BLaER1 treated with 17β-estradiol and CSF1 and Interleukin-3, amounts not matched to agents 10 nM and 100 nM (cell line): ENCODE data around the gene CTCF.

Source experiments
- H3K27ac ChIP-seq, 11 experiments: shearing (Covaris generic); formaldehyde crosslinking; 2 replicates each; pipeline ENCODE4 v1.8.1; 2022
- H3K27me3 ChIP-seq, 11 experiments: shearing (Covaris generic); formaldehyde crosslinking; 2 replicates each; pipeline ENCODE4 v1.8.1; 2022
- H3K36me3 ChIP-seq, 11 experiments: shearing (Covaris generic); formaldehyde crosslinking; 2 replicates each; pipeline ENCODE4 v1.8.1; 2022
- H3K4me1 ChIP-seq, 10 experiments: shearing (Covaris generic); formaldehyde crosslinking; 2 replicates each; pipeline ENCODE4 v1.8.1; 2022
- H3K4me2 ChIP-seq, 11 experiments: shearing (Covaris generic); formaldehyde crosslinking; 2 replicates each; pipeline ENCODE4 v1.8.1; 2022
- H3K4me3 ChIP-seq, 10 experiments: shearing (Covaris generic); formaldehyde crosslinking; 2 replicates each; pipeline ENCODE4 v1.8.1; 2022
- H3K9ac ChIP-seq, 11 experiments: shearing (Covaris generic); formaldehyde crosslinking; 2 replicates each; pipeline ENCODE4 v1.8.1; 2022
- H3K9me3 ChIP-seq, 11 experiments: shearing (Covaris generic); formaldehyde crosslinking; replicated peaks in 1 of 11; 2 replicates each; pipeline ENCODE4 v1.8.1; 2022
- H4K20me1 ChIP-seq, 11 experiments: shearing (Covaris generic); formaldehyde crosslinking; 2 replicates each; pipeline ENCODE4 v1.8.1; 2022
- Cebpa-rat ChIP-seq, 11 experiments: shearing (Covaris generic); IDR thresholded peaks; 2 replicates each; pipeline ENCODE4 v1.8.1; 2022

The CTCF gene

DNA sequence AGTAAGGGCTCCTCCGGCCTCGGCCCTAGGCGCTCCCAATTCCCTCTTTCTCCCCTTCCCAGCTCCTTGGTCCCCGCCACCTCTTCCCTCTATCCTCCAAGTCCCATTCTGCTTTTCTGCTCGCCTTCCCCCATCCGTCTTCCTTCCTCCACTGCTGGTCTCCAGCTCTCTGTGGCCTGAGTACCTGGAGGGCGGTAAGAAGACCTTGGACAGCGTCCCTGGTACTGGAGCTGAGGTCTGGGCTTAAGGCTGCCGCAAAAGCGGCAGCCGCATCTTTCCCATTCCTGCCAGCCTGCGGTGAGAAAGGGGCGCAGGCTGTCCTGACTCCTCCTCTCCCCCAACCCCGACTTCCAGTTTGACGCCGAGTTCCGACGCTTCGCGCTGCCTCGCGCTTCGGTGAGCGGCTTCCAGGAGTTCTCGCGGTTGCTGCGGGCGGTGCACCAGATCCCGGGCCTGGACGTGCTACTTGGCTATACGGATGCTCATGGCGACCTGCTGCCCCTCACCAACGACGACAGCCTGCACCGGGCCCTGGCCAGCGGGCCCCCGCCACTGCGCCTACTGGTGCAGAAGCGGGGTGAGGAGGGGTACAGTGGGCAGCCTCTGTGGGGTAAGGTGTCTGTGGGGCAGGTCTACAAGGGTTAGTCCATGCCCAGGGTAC is 98.9 kb downstream of the CTCF start:
- Histone ChIP-seq H3K9me3 (no peaks in the 10 kb centered on the region), H3K4me1 (peaks cover 35 to 57% (median 42%) of the 10 kb centered on the region in 10 experiments), H3K9ac (peak overlapping the region; percentile 9 to 92 (median 84); a peak in 16 of 22 replicates), H4K20me1 (peaks cover 0 to 64% (median 26%) of the 10 kb centered on the region in 11 experiments; a peak in 17 of 22 replicates), H3K4me2 (peak overlapping the region; percentile 82 to 99 (median 98)), H3K27me3 (no peaks in the 10 kb centered on the region), H3K4me3 (peak overlapping the region; percentile 77 to 100 (median 94)), H3K36me3 (peaks cover 28 to 51% (median 39%) of the 10 kb centered on the region in 11 experiments; a peak in 21 of 22 replicates), H3K27ac (peak overlapping the region in 5 of 11 experiments; percentile 6 to 77 (median 27); a peak in 4 of 22 replicates)
- TF ChIP-seq Cebpa-rat (IDR thresholded peaks at IDR 0.05): no peak

- H3K4me1 ChIP-seq: peaks cover 37 to 59% (median 44%) of the 10 kb centered on the region in 10 experiments
- no peak overlapping the region for H3K27ac ChIP-seq
Observed at GRCh38 chr16:67661886-67662652, 99.7 kb downstream of the CTCF start.

GRCh38 chr16:67662653-67663010 is 100.3 kb downstream of the CTCF start:
- no peak overlapping the region for H3K27ac ChIP-seq
- H3K27me3 ChIP-seq: no peaks in the 10 kb centered on the region
- H4K20me1 ChIP-seq: peaks cover 0 to 53% (median 24%) of the 10 kb centered on the region in 11 experiments; a peak in 17 of 22 replicates
- no peak overlapping the region for H3K4me2 ChIP-seq
- no peak overlapping the region for H3K4me3 ChIP-seq
- no peaks in the 10 kb centered on the region for H3K9me3 ChIP-seq
- no peak overlapping the region for H3K9ac ChIP-seq
- TF ChIP-seq Cebpa-rat (IDR thresholded peaks at IDR 0.05): no peak
- H3K4me1 ChIP-seq: peaks cover 43 to 65% (median 50%) of the 10 kb centered on the region in 10 experiments
- peaks cover 14 to 37% (median 25%) of the 10 kb centered on the region in 11 experiments; a peak in 19 of 22 replicates for H3K36me3 ChIP-seq

More at GRCh38 chr16:67661886-67662652, 99.7 kb downstream of the CTCF start:
- Histone ChIP-seq H4K20me1 (peaks cover 0 to 59% (median 25%) of the 10 kb centered on the region in 11 experiments; a peak in 17 of 22 replicates), H3K9me3 (no peaks in the 10 kb centered on the region), H3K4me2 (peak overlapping the region in 10 of 11 experiments; percentile 82 to 99 (median 98); a peak in 21 of 22 replicates), H3K27me3 (no peaks in the 10 kb centered on the region), H3K9ac (peak overlapping the region in 4 of 11 experiments; percentile 86 to 92 (median 90); a peak in 3 of 22 replicates), H3K4me3 (peak overlapping the region in 2 of 10 experiments; percentile 89 to 99; a peak in 1 of 20 replicates), H3K36me3 (peaks cover 19 to 43% (median 30%) of the 10 kb centered on the region in 11 experiments; a peak in 21 of 22 replicates)
- TF ChIP-seq Cebpa-rat (IDR thresholded peaks at IDR 0.05): no peak

GRCh38 chr16:67663151-67663876 is 101.0 kb downstream of the CTCF start:
- Histone ChIP-seq H3K9ac (no peak overlapping the region), H3K27me3 (no peaks in the 10 kb centered on the region), H3K4me1 (peaks cover 49 to 71% (median 56%) of the 10 kb centered on the region in 10 experiments), H3K4me3 (no peak overlapping the region), H3K9me3 (no peaks in the 10 kb centered on the region), H3K27ac (no peak overlapping the region), H4K20me1 (peaks cover 0 to 46% (median 19%) of the 10 kb centered on the region in 11 experiments; a peak in 17 of 22 replicates), H3K4me2 (peak overlapping the region in 4 of 11 experiments; percentile 1 to 15 (median 2); a peak in 2 of 22 replicates), H3K36me3 (peaks cover 7 to 30% (median 18%) of the 10 kb centered on the region in 11 experiments; a peak in 19 of 22 replicates)
- no peak for TF ChIP-seq Cebpa-rat (IDR thresholded peaks at IDR 0.05)

DNA sequence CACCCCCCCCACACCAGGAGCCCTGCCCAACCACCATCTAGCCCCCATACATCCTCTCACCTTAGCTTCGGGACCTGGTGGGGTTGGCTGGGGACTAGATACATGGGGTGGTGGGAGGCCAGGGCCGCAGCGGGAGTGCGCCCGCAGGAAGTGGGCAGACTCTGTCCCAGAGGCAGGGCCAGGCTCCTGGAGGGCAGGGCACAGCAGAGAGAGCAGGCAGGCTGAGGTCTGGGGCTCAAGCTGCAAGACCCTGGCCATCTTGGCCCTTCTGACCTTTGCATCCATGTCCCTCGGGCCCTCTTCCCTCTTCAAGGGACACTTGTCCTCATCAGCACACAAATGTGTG is 101.5 kb downstream of the CTCF start:
- no peak for TF ChIP-seq Cebpa-rat (IDR thresholded peaks at IDR 0.05)

DNA sequence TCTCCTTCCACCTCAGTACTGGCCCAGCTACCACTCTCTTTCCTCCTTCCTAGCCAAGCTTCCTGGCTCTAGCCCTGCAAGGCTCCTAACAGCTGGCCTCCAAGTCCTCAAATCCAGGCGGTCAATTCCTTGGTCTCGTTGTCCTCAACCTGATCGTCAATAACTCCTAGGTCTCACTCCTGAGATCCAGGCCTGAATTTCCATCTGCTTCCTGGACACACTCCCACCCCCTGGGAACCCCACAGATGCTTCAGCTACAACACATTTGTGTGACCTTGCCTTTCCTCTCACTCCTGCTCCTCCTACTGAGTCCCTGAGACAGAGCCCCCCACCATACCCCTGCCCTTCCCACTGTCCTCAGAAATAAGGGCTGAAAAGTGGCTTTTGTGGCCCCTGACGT is 101.9 kb downstream of the CTCF start:
- Histone ChIP-seq H3K4me1 (peaks cover 49 to 71% (median 56%) of the 10 kb centered on the region in 10 experiments), H3K27me3 (no peaks in the 10 kb centered on the region), H3K4me3 (no peak overlapping the region), H4K20me1 (peaks cover 0 to 37% (median 9%) of the 10 kb centered on the region in 11 experiments; a peak in 17 of 22 replicates), H3K9ac (peak overlapping the region in 5 of 11 experiments; percentile 2 to 33 (median 22); a peak in 2 of 22 replicates), H3K9me3 (no peaks in the 10 kb centered on the region), H3K36me3 (peaks cover 6 to 23% (median 14%) of the 10 kb centered on the region in 11 experiments; a peak in 13 of 22 replicates), H3K4me2 (peak overlapping the region in 4 of 11 experiments; percentile 1 to 93 (median 26); a peak in 1 of 22 replicates), H3K27ac (no peak overlapping the region)
- TF ChIP-seq Cebpa-rat (IDR thresholded peaks at IDR 0.05): no peak

More for the DNA sequence above, 101.5 kb downstream of the CTCF start:
- Histone ChIP-seq H4K20me1 (peaks cover 0 to 41% (median 13%) of the 10 kb centered on the region in 11 experiments; a peak in 17 of 22 replicates), H3K36me3 (peaks cover 7 to 25% (median 14%) of the 10 kb centered on the region in 11 experiments; a peak in 14 of 22 replicates), H3K27me3 (no peaks in the 10 kb centered on the region), H3K4me2 (peak overlapping the region in 4 of 11 experiments; percentile 1 to 15 (median 2); a peak in 2 of 22 replicates), H3K9me3 (no peaks in the 10 kb centered on the region), H3K4me3 (no peak overlapping the region), H3K27ac (no peak overlapping the region), H3K4me1 (peaks cover 49 to 71% (median 56%) of the 10 kb centered on the region in 10 experiments), H3K9ac (0 out of 22 replicates have a peak overlapping the region, but pooled peaks of 1 of the 11 experiments have one; percentile 22)

DNA sequence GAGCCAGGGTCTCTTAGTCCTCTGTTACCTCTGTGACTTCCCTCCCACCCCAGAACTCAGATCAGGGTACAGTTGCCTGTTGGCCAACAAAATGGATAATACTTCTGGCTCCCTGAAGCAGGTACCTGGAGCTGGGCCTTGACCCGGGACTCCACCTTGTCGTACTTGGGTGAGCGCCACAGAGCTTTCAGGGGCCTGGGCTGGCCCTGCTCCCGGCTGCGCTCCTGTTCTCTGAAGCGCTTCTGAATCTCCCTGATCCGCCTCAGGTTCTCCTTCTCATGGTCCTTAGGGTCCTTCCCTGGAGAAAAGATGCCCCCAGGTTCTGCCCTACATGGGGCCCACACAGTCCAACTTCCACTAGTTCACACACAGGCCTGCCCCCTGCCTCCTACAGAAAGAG is 102.5 kb downstream of the CTCF start:
- Histone ChIP-seq H3K27ac (no peak overlapping the region), H3K9ac (peak overlapping the region in 6 of 11 experiments; percentile 2 to 87 (median 25); a peak in 3 of 22 replicates), H3K27me3 (no peaks in the 10 kb centered on the region), H3K36me3 (peaks cover 6 to 23% (median 14%) of the 10 kb centered on the region in 11 experiments; a peak in 13 of 22 replicates), H3K4me3 (no peak overlapping the region), H3K4me1 (peaks cover 48 to 73% (median 55%) of the 10 kb centered on the region in 10 experiments), H3K9me3 (no peaks in the 10 kb centered on the region), H3K4me2 (peak overlapping the region in 8 of 11 experiments; percentile 13 to 99 (median 92); a peak in 9 of 22 replicates), H4K20me1 (peaks cover 0 to 32% (median 8%) of the 10 kb centered on the region in 11 experiments; a peak in 12 of 22 replicates)
- no peak for TF ChIP-seq Cebpa-rat (IDR thresholded peaks at IDR 0.05)

DNA sequence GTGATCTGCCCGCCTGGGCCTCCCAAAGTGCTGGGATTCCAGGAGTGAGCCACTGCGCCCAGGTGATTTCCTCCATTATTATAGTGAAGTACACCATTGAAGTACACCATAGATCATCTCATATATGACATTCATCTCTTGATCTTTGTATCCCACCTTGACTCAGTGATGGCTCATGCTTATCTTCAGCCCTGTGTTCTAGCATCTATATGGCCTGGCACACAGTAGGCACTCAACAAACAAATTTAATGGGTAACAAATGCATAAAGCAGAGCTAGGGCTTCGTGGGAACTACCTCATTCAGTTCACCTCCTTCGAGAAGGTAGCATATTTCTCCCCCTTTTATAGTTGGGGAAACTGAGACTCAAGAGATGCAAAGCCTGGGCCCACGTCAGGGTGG is 103.3 kb downstream of the CTCF start:
- peak overlapping the region; percentile 66 to 82 (median 76) for H3K4me3 ChIP-seq
- no peak for TF ChIP-seq Cebpa-rat (IDR thresholded peaks at IDR 0.05)
- peak overlapping the region in 9 of 11 experiments; percentile 86 to 96 (median 94); a peak in 13 of 22 replicates for H3K27ac ChIP-seq
- H3K9me3 ChIP-seq: no peaks in the 10 kb centered on the region
- H3K36me3 ChIP-seq: peaks cover 6 to 23% (median 14%) of the 10 kb centered on the region in 11 experiments; a peak in 13 of 22 replicates
- peaks cover 48 to 73% (median 55%) of the 10 kb centered on the region in 10 experiments for H3K4me1 ChIP-seq
- H3K27me3 ChIP-seq: no peaks in the 10 kb centered on the region
- H4K20me1 ChIP-seq: peaks cover 0 to 32% (median 8%) of the 10 kb centered on the region in 11 experiments; a peak in 10 of 22 replicates
- H3K9ac ChIP-seq: peak overlapping the region; percentile 87 to 98 (median 91); a peak in 21 of 22 replicates
- H3K4me2 ChIP-seq: peak overlapping the region; percentile 88 to 99 (median 95)
